HepG2 (cell line): ENCODE data around the gene TIMM23. TPM values are rescaled to one million over a fixed set of nuclear protein-coding genes. Genes with fewer than 3 reads are reported as not detected.

Experiments
- BCLAF1 ChIP-seq: fragments of 450-650 bp; IDR thresholded peaks from 2 replicates; pipeline ENCODE4 v1.6.1; 2017; ENCODE audit warnings: mild to moderate bottlenecking
- CHD4 ChIP-seq: fragments of 200-600 bp; sonication (generic); IDR thresholded peaks from 2 replicates; pipeline ENCODE4 v1.7.0; 2017; ENCODE audit warnings: mild to moderate bottlenecking, low read length, borderline replicate concordance
- ESRRA ChIP-seq: sonication (generic); formaldehyde crosslinking; IDR thresholded peaks from 2 replicates; pipeline ENCODE4 v1.5.1; 2020; ENCODE audit warnings: mild to moderate bottlenecking, low read depth, missing genetic modification reagents
- KAT8 ChIP-seq: IDR thresholded peaks from 2 replicates; pipeline ENCODE4 v1.6.1; 2016; ENCODE audit warnings: missing genetic modification reagents, missing compliant biosample characterization
- KLF15 ChIP-seq: sonication (generic); formaldehyde crosslinking; IDR thresholded peaks from 2 replicates; pipeline ENCODE4 v1.8.1; 2023; ENCODE audit warnings: borderline replicate concordance, mild to moderate bottlenecking, inconsistent platforms, missing genetic modification reagents, mixed read lengths
- MYNN ChIP-seq: sonication (generic); formaldehyde crosslinking; IDR thresholded peaks from 2 replicates; pipeline ENCODE4 v1.4.0; 2020; ENCODE audit warnings: mild to moderate bottlenecking, low read depth, missing genetic modification reagents
- MZF1 ChIP-seq: sonication (generic); formaldehyde crosslinking; IDR thresholded peaks from 2 replicates; pipeline ENCODE4 v1.8.1; 2023; ENCODE audit warnings: mild to moderate bottlenecking, missing genetic modification reagents, borderline replicate concordance
- RELA ChIP-seq: sonication (generic); formaldehyde crosslinking; IDR thresholded peaks from 2 replicates; pipeline ENCODE4 v1.4.0; 2020; ENCODE audit warnings: missing genetic modification reagents
- RFXAP ChIP-seq: sonication (generic); formaldehyde crosslinking; IDR thresholded peaks from 2 replicates; pipeline ENCODE4 v1.4.0; 2020; ENCODE audit warnings: missing genetic modification reagents, borderline replicate concordance
- TCF7 ChIP-seq: sonication (generic); IDR thresholded peaks from 2 replicates; pipeline ENCODE4 v1.6.1; 2016; ENCODE audit warnings: antibody characterized with exemption, low read depth
- ZBTB8A ChIP-seq: sonication (generic); formaldehyde crosslinking; IDR thresholded peaks from 2 replicates; pipeline ENCODE4 v1.4.0; 2020; ENCODE audit warnings: mild to moderate bottlenecking, low read depth, missing genetic modification reagents, borderline replicate concordance
- ZNF121 ChIP-seq: sonication (generic); formaldehyde crosslinking; IDR thresholded peaks from 2 replicates; pipeline ENCODE4 v1.5.0; 2020; ENCODE audit warnings: mild to moderate bottlenecking, missing genetic modification reagents
- ZNF556 ChIP-seq: sonication (generic); formaldehyde crosslinking; IDR thresholded peaks from 2 replicates; pipeline ENCODE4 v1.4.0; 2020; ENCODE audit warnings: mild to moderate bottlenecking, missing genetic modification reagents, borderline replicate concordance
- ZNF569 ChIP-seq: sonication (generic); formaldehyde crosslinking; IDR thresholded peaks from 2 replicates; pipeline ENCODE4 v1.5.0; 2020; ENCODE audit warnings: mild to moderate bottlenecking, missing genetic modification reagents, moderate library complexity, borderline replicate concordance
- ZNF768 ChIP-seq: sonication (generic); formaldehyde crosslinking; IDR thresholded peaks from 2 replicates; pipeline ENCODE4 v1.4.0; 2020; ENCODE audit warnings: missing genetic modification reagents
- ZNF788 ChIP-seq: sonication (generic); formaldehyde crosslinking; IDR thresholded peaks from 2 replicates; pipeline ENCODE4 v1.5.0; 2020; ENCODE audit warnings: mild to moderate bottlenecking, missing genetic modification reagents, borderline replicate concordance
- polyA plus RNA-seq, 8 experiments: library from polyadenylated mRNA; depleted of rRNA in 3 of 8; stranded (reverse) in 7 of 8; unstranded in 1 of 8; fragments of >200 nt; fragmentation: Illumina TruSeq in 4 of 8; extraction: Trizol in 4 of 8; gene quantifications; 2 replicates each; pipeline versions ENCODE4 v1.2.1 to v1.2.3, GENCODE V29; 2011 to 2016; ENCODE audit warnings: low read depth in 4 of 8, missing spikeins in 1 of 8, mixed read lengths in 1 of 8; ENCODE audit not compliant: insufficient read depth in 1 of 8
- total RNA-seq, 5 experiments: library from RNA; depleted of rRNA; stranded (reverse); fragments of >200 nt; fragmentation: Illumina TruSeq; extraction: Trizol; gene quantifications; 2 replicates each; pipeline ENCODE4 v1.2.3, GENCODE V29; 2016; ENCODE audit warnings: low read depth in 1 of 5
- TF ChIP-seq, protein P1 (sequence below): sonication (generic); formaldehyde crosslinking; IDR thresholded peaks from 2 replicates; pipeline ENCODE4 v1.4.0; 2020; ENCODE audit warnings: missing genetic modification reagents
- TF ChIP-seq, protein P2 (sequence below): IDR thresholded peaks from 2 replicates; pipeline ENCODE4 v1.6.1; 2016; ENCODE audit warnings: missing biosample characterization, missing genetic modification reagents, low read depth

The TIMM23 gene
- total and polyA plus RNA-seq, 2 of the 13 experiments (the other 11 are each of a cell fraction or from before 2014, with no cell fraction given): 80.2 to 98.6 TPM

DNA sequence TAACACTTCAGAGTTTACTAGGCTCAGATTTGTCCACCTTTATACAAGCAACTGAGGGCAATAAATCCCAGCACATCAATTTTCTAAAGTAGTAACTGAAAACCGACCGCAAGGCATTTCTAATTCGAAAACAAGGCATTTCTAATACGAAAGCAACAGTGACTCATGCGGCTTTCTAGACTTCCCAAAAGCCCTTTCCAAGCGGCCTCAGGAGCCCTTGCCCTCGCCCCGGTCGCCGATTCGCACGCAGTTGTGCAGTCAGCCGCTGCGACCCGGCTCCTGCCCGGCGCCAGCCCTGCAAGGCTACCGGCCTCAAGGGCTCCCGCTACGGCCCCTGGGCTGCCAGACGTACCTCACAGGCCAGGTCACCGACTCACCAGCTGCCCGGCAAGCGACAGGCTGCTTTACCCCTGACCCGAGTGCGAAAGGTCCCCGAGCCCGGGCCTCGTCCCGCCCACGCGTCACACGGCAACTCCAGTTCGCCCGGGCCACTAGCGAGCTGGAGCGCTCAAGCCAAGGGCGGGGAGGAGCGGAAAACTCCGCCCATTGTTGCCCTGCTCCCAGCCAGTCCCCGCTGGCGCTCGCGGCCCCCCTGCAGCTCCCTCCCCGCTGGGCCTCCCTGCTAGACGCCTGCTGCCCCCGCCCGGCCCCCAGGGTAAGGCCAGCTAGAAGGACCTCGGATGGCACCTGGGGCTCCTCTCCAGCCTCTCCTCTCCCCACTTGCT, 50.9 kb downstream of the TIMM23 start (continued):
- peak; percentile 66; the same call in 1 of the 2 replicates for TF ChIP-seq RELA (CRISPR knock-in tag)
- peak; percentile 92 for TF ChIP-seq RFXAP
- TF ChIP-seq MZF1 (CRISPR knock-in tag): peak; percentile 90; the same call in 1 of the 2 replicates
- 0 out of 2 replicates have a peak, but pooled peaks have one; percentile 30 for TF ChIP-seq CHD4
- no peak for TF ChIP-seq ZNF556
- TF ChIP-seq TCF7: no peak
- 0 out of 2 replicates have a peak, but pooled peaks have one; percentile 44 for TF ChIP-seq MYNN (CRISPR knock-in tag)
- no peak for TF ChIP-seq BCLAF1
- TF ChIP-seq KLF15 (CRISPR knock-in tag): no peak
- no peak for TF ChIP-seq ZNF569
- TF ChIP-seq, protein P1, sequence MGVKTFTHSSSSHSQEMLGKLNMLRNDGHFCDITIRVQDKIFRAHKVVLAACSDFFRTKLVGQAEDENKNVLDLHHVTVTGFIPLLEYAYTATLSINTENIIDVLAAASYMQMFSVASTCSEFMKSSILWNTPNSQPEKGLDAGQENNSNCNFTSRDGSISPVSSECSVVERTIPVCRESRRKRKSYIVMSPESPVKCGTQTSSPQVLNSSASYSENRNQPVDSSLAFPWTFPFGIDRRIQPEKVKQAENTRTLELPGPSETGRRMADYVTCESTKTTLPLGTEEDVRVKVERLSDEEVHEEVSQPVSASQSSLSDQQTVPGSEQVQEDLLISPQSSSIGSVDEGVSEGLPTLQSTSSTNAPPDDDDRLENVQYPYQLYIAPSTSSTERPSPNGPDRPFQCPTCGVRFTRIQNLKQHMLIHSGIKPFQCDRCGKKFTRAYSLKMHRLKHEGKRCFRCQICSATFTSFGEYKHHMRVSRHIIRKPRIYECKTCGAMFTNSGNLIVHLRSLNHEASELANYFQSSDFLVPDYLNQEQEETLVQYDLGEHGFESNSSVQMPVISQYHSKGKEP: peak; percentile 63; the same call in 1 of the 2 replicates
- TF ChIP-seq ZBTB8A: no peak
- TF ChIP-seq, protein P2, sequence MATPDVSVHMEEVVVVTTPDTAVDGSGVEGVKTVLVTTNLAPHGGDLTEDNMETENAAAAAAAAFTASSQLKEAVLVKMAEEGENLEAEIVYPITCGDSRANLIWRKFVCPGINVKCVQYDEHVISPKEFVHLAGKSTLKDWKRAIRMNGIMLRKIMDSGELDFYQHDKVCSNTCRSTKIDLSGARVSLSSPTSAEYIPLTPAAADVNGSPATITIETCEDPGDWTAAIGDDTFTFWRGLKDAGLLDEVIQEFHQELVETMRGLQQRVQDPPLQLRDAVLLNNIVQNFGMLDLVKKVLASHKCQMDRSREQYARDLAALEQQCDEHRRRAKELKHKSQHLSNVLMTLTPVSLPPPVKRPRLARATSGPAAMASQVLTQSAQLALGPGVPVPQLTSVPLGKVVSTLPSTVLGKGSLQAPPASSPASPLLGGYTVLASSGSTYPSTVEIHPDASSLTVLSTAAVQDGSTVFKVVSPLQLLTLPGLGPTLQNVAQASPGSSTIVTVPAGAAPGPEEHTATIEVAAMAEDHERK (CRISPR knock-in tag): no peak
- peak; percentile 63 for TF ChIP-seq ZNF121 (CRISPR knock-in tag)
- peak; percentile 70; the same call in 1 of the 2 replicates for TF ChIP-seq ZNF768 (CRISPR knock-in tag)
- peak; percentile 87 for TF ChIP-seq ZNF788
- peak; percentile 70 for TF ChIP-seq KAT8 (CRISPR knock-in tag)
- TF ChIP-seq ESRRA (CRISPR knock-in tag): peak; percentile 55; the same call in 1 of the 2 replicates
